OCI-LY3 (cell line): Measurements from ENCODE around the gene PSME2.

Experiments used
- H2AFZ ChIP-seq: fragments of 200-600, 300-600 bp; shearing (Covaris generic); 2 replicates; pipeline ENCODE4 v1.6.0; 2014; ENCODE audit warnings: antibody characterized with exemption, low read depth, low read length
- H3K27ac ChIP-seq: fragments of 200-600, 300-600 bp; sonication (generic); 2 replicates; pipeline ENCODE4 v1.5.1; 2014; ENCODE audit warnings: mild to moderate bottlenecking, low read length, moderate library complexity, mixed read lengths
- H3K27me3 ChIP-seq: fragments of 200-600, 300-600 bp; sonication (generic); 2 replicates; pipeline ENCODE4 v1.6.1; 2014; ENCODE audit warnings: low read depth, low read length, mixed read lengths
- H3K36me3 ChIP-seq: fragments of 200-600, 300-600 bp; sonication (generic); replicated peaks from 2 replicates; pipeline ENCODE3; 2014; ENCODE audit warnings: low read depth, low read length, mixed read lengths
- H3K4me1 ChIP-seq: fragments of 300-600, 200-600 bp; sonication (generic); 2 replicates; pipeline ENCODE4 v1.6.1; 2014; ENCODE audit warnings: low read length, mixed read lengths
- H3K4me2 ChIP-seq: fragments of 200-600, 300-600 bp; sonication (generic); 2 replicates; pipeline ENCODE4 v1.6.1; 2014; ENCODE audit warnings: low read length, mixed read lengths
- H3K4me3 ChIP-seq: fragments of 300-600, 200-600 bp; sonication (generic); 2 replicates; pipeline ENCODE4 v1.5.1; 2014; ENCODE audit warnings: antibody characterized with exemption, mild to moderate bottlenecking, low read length, moderate library complexity
- H3K79me2 ChIP-seq: fragments of 300-600, 200-600 bp; shearing (Covaris generic); 2 replicates; pipeline ENCODE4 v1.6.1; 2014; ENCODE audit warnings: mild to moderate bottlenecking, low read length, mixed read lengths
- H3K9ac ChIP-seq: fragments of 300-600, 200-600 bp; shearing (Covaris generic); 2 replicates; pipeline ENCODE4 v1.6.0; 2014; ENCODE audit warnings: mild to moderate bottlenecking, low read length, moderate library complexity
- H3K9me3 ChIP-seq: fragments of 200-600, 300-600 bp; shearing (Covaris generic); 2 replicates; pipeline ENCODE4 v1.6.1; 2014; ENCODE audit warnings: low read length, mixed read lengths; ENCODE audit not compliant: insufficient read depth
- H4K20me1 ChIP-seq: fragments of 200-600, 300-600 bp; sonication (generic); 2 replicates; pipeline ENCODE4 v1.6.1; 2016; ENCODE audit warnings: low read length, mixed read lengths; ENCODE audit not compliant: insufficient read depth
- CTCF ChIP-seq: fragments of 200-600, 300-600 bp; sonication (generic); IDR thresholded peaks from 2 replicates; pipeline ENCODE4 v1.5.1; 2014; ENCODE audit warnings: antibody characterized with exemption, low read length, low read depth
- EZH2phosphoT487 ChIP-seq: fragments of 200-600 bp; shearing (Covaris generic); IDR thresholded peaks from 2 replicates; pipeline ENCODE4 v1.6.1; 2018; ENCODE audit warnings: antibody characterized with exemption, mixed run types, low read depth

The PSME2 gene

GRCh38 chr14:24178399-24179178 is 32.2 kb upstream of the PSME2 start:
- Histone ChIP-seq H3K27ac (no peak overlapping the region), H4K20me1 (no peaks in the 10 kb centered on the region), H3K4me3 (no peak overlapping the region), H3K4me2 (no peak overlapping the region), H3K79me2 (no peaks in the 10 kb centered on the region), H3K36me3 (peaks cover 51% of the 10 kb centered on the region), H3K27me3 (no peaks in the 10 kb centered on the region), H3K9ac (no peak overlapping the region), H3K9me3 (no peaks in the 10 kb centered on the region), H2AFZ (no peak overlapping the region), H3K4me1 (no peaks in the 10 kb centered on the region)
- TF ChIP-seq CTCF (no peak), EZH2phosphoT487 (no peak)

- Histone ChIP-seq H3K36me3 (peaks cover 49% of the 10 kb centered on the region), H3K27me3 (no peaks in the 10 kb centered on the region), H3K4me3 (no peak overlapping the region), H4K20me1 (no peaks in the 10 kb centered on the region), H2AFZ (no peak overlapping the region), H3K79me2 (no peaks in the 10 kb centered on the region), H3K27ac (no peak overlapping the region), H3K9ac (no peak overlapping the region), H3K4me1 (no peaks in the 10 kb centered on the region), H3K9me3 (no peaks in the 10 kb centered on the region), H3K4me2 (no peak overlapping the region)
- TF ChIP-seq CTCF (no peak), EZH2phosphoT487 (no peak)
Measured at GRCh38 chr14:24177891-24178290, 31.5 kb upstream of the PSME2 start.

GRCh38 chr14:24177041-24177825 is 30.8 kb upstream of the PSME2 start:
- H3K27ac ChIP-seq, result no peak overlapping the region
- H3K9ac ChIP-seq, result no peak overlapping the region
- no peaks in the 10 kb centered on the region for H4K20me1 ChIP-seq
- H3K9me3 ChIP-seq, result no peaks in the 10 kb centered on the region
- no peak overlapping the region for H2AFZ ChIP-seq
- no peaks in the 10 kb centered on the region for H3K27me3 ChIP-seq
- no peak overlapping the region for H3K4me2 ChIP-seq
- TF ChIP-seq EZH2phosphoT487 (no peak), CTCF (no peak)
- H3K4me3 ChIP-seq, result no peak overlapping the region
- no peaks in the 10 kb centered on the region for H3K4me1 ChIP-seq
- H3K79me2 ChIP-seq, result no peaks in the 10 kb centered on the region
- H3K36me3 ChIP-seq, result peaks cover 45% of the 10 kb centered on the region

GRCh38 chr14:24176599-24176998 is 30.2 kb upstream of the PSME2 start:
- TF ChIP-seq CTCF (no peak), EZH2phosphoT487 (no peak)
- Histone ChIP-seq H3K4me3 (no peak overlapping the region), H3K4me2 (no peak overlapping the region), H3K27ac (no peak overlapping the region), H3K27me3 (no peaks in the 10 kb centered on the region), H3K9me3 (no peaks in the 10 kb centered on the region), H2AFZ (no peak overlapping the region), H3K36me3 (peaks cover 45% of the 10 kb centered on the region), H3K4me1 (no peaks in the 10 kb centered on the region), H3K79me2 (no peaks in the 10 kb centered on the region), H4K20me1 (no peaks in the 10 kb centered on the region), H3K9ac (no peak overlapping the region)
